ENCODE measurements around the gene TJP2.

GRCh38 chr9:69194702-69195418 is 20.8 kb downstream of the TJP2 start:
- TF ChIP-seq, protein P1, sequence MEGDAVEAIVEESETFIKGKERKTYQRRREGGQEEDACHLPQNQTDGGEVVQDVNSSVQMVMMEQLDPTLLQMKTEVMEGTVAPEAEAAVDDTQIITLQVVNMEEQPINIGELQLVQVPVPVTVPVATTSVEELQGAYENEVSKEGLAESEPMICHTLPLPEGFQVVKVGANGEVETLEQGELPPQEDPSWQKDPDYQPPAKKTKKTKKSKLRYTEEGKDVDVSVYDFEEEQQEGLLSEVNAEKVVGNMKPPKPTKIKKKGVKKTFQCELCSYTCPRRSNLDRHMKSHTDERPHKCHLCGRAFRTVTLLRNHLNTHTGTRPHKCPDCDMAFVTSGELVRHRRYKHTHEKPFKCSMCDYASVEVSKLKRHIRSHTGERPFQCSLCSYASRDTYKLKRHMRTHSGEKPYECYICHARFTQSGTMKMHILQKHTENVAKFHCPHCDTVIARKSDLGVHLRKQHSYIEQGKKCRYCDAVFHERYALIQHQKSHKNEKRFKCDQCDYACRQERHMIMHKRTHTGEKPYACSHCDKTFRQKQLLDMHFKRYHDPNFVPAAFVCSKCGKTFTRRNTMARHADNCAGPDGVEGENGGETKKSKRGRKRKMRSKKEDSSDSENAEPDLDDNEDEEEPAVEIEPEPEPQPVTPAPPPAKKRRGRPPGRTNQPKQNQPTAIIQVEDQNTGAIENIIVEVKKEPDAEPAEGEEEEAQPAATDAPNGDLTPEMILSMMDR (conservative IDR thresholded peaks at IDR 0.05; ENCODE audit: low read depth, low read length): no peak
- no peak for TF ChIP-seq EZH2 (IDR thresholded peaks at IDR 0.05; ENCODE audit: low read length, unreplicated experiment)

Measured in PC-3 (cell line).